ENCODE data around the gene ZNF276. TPM values are rescaled to one million over a fixed set of nuclear protein-coding genes. Genes with fewer than 3 reads are reported as not detected.
"Not testable (repeated sequence)": the region's sequence is repeated elsewhere in the genome, so short reads cannot be mapped to it uniquely, and the experiment has no call there.

Gene ZNF276
- polyA plus RNA-seq, 3 donors, result 2.2 to 54.5 (median 3.2) TPM

DNA sequence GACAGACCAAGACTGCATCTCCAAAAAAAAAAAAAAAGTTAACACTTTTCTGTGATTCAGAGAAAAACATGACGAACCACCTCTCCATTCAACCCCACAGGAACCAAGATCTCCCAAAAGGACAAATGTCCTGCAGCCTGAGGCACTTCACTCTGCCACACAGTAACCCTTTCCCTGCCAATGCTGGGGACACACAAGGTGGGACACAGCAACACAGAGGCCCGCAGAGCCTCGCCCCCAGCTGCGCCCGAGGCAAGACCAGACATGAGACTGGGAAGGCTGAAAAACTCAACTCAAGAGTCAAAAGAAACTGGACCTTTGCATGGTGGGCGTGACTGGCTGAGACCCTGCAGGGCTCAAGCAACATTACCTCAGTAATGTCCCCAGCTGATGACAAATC, 61.2 kb downstream of the ZNF276 start:
- H3K27me3 Mint-ChIP-seq (ENCODE audit: low read depth in 3 of 3), result peaks cover 0 to 1% (median 0%) of the 10 kb centered on the region in 3 donors
- Histone ChIP-seq H4K20me1 (ENCODE audit: insufficient read depth, low read length) (no peaks in the 10 kb centered on the region), H3K9me3 (replicated peaks in 1 of 2; ENCODE audit: control insufficient read depth in 1 of 2, insufficient read depth in 1 of 2, low read length in 2 of 2) (no peaks in the 10 kb centered on the region), H3K9ac (ENCODE audit: insufficient read depth, low read length, poor library complexity, severe bottlenecking) (no peak overlapping the region), H2AFZ (ENCODE audit: insufficient read depth, low read depth, low read length, poor library complexity, severe bottlenecking) (no peak overlapping the region), H3K4me3 (replicated peaks in 1 of 3; ENCODE audit: low read depth in 2 of 3, low read length in 3 of 3) (no peak overlapping the region), H3K27me3 (ENCODE audit: control insufficient read depth in 2 of 2, insufficient read depth in 2 of 2, low read length in 2 of 2) (no peaks in the 10 kb centered on the region), H3K4me2 (replicated peaks; ENCODE audit: extremely low read depth, low read length, poor library complexity, severe bottlenecking) (no peak overlapping the region), H3K79me2 (ENCODE audit: insufficient read depth, low read length) (no peaks in the 10 kb centered on the region), H3K4me1 (ENCODE audit: control insufficient read depth in 1 of 2, insufficient read depth in 2 of 2, low read length in 2 of 2) (no peaks in the 10 kb centered on the region), H3K36me3 (replicated peaks in 1 of 2; ENCODE audit: control insufficient read depth in 1 of 2, insufficient read depth in 2 of 2, low read length in 2 of 2) (peaks cover 18 to 61% of the 10 kb centered on the region in 2 donors), H3K27ac (ENCODE audit: low read depth in 1 of 2, low read length in 2 of 2) (no peak overlapping the region)
- WGBS (ENCODE audit: insufficient coverage), result 100% methylated on average over 5 of the region's 6 CpGs
- H3K36me3 Mint-ChIP-seq, result peaks cover 34 to 73% of the 10 kb centered on the region in 2 donors
- TF ChIP-seq, protein P1, sequence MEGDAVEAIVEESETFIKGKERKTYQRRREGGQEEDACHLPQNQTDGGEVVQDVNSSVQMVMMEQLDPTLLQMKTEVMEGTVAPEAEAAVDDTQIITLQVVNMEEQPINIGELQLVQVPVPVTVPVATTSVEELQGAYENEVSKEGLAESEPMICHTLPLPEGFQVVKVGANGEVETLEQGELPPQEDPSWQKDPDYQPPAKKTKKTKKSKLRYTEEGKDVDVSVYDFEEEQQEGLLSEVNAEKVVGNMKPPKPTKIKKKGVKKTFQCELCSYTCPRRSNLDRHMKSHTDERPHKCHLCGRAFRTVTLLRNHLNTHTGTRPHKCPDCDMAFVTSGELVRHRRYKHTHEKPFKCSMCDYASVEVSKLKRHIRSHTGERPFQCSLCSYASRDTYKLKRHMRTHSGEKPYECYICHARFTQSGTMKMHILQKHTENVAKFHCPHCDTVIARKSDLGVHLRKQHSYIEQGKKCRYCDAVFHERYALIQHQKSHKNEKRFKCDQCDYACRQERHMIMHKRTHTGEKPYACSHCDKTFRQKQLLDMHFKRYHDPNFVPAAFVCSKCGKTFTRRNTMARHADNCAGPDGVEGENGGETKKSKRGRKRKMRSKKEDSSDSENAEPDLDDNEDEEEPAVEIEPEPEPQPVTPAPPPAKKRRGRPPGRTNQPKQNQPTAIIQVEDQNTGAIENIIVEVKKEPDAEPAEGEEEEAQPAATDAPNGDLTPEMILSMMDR (IDR thresholded peaks at IDR 0.05), result no peak
- intact Hi-C loops (cut with micrococcal nuclease), result no loop called here
- no peaks in the 10 kb centered on the region for H3K9me3 Mint-ChIP-seq
- no peak overlapping the region for H3K4me3 Mint-ChIP-seq
- no peak for DNase-seq
- H3K27ac Mint-ChIP-seq, result peak overlapping the region in 2 of 7 donors; percentile 37 to 47
- H3K4me1 Mint-ChIP-seq, result no peaks in the 10 kb centered on the region

- not testable (repeated sequence) for H3K4me3 Mint-ChIP-seq
Measured at GRCh38 chr16:89783952-89784351, 62.6 kb downstream of the ZNF276 start.

More at GRCh38 chr16:89783952-89784351, 62.6 kb downstream of the ZNF276 start:
- H3K27ac ChIP-seq (ENCODE audit: low read depth in 1 of 2, low read length in 2 of 2); intact Hi-C loops (cut with micrococcal nuclease); H2AFZ ChIP-seq (ENCODE audit: insufficient read depth, low read depth, low read length, poor library complexity, severe bottlenecking); H3K4me1 Mint-ChIP-seq; DNase-seq; H3K27me3 ChIP-seq (ENCODE audit: control insufficient read depth in 2 of 2, insufficient read depth in 2 of 2, low read length in 2 of 2); H3K9me3 Mint-ChIP-seq; H3K9ac ChIP-seq (ENCODE audit: insufficient read depth, low read length, poor library complexity, severe bottlenecking); H3K9me3 ChIP-seq (replicated peaks in 1 of 2; ENCODE audit: control insufficient read depth in 1 of 2, insufficient read depth in 1 of 2, low read length in 2 of 2); H4K20me1 ChIP-seq (ENCODE audit: insufficient read depth, low read length); H3K4me2 ChIP-seq (replicated peaks; ENCODE audit: extremely low read depth, low read length, poor library complexity, severe bottlenecking); H3K27me3 Mint-ChIP-seq (ENCODE audit: low read depth in 3 of 3); H3K4me1 ChIP-seq (ENCODE audit: control insufficient read depth in 1 of 2, insufficient read depth in 2 of 2, low read length in 2 of 2); H3K79me2 ChIP-seq (ENCODE audit: insufficient read depth, low read length); H3K4me3 ChIP-seq (replicated peaks in 1 of 3; ENCODE audit: low read depth in 2 of 3, low read length in 3 of 3): not testable (repeated sequence)
- Mint-ChIP-seq H3K27ac (peak overlapping the region in 1 of 7 donors; percentile 57), H3K36me3 (peaks cover 33 to 81% of the 10 kb centered on the region in 2 donors)
- H3K36me3 ChIP-seq (replicated peaks in 1 of 2; ENCODE audit: control insufficient read depth in 1 of 2, insufficient read depth in 2 of 2, low read length in 2 of 2), result peaks cover 18 to 52% of the 10 kb centered on the region in 2 donors
- WGBS (ENCODE audit: insufficient coverage), result 97% methylated on average over 4 of the region's 6 CpGs

Measured in CD14-positive monocyte (primary cell).